ENCODE data around the gene CDC5L. TPM values are rescaled to one million over a fixed set of nuclear protein-coding genes. Genes with fewer than 3 reads are reported as not detected.
A peak's percentile ranks its signal among the peaks of the same experiment; 100 is the strongest.

Gene CDC5L
- total RNA-seq, 2 experiments from 2014 or later = 22.2 to 26.2 TPM

- peak overlapping the region; percentile 91 for H3K4me3 Mint-ChIP-seq
- H3K27me3 Mint-ChIP-seq = no peaks in the 10 kb centered on the region
- ATAC-seq (peak; percentile 10), DNase-seq (no peak)
- H3K27ac Mint-ChIP-seq = peak overlapping the region; percentile 94
- CTCF ChIA-PET = interaction anchor here (0.8 to 1.7 kb wide), 5 partner anchors 13 to 130 kb away, joined by 3 to 7 read pairs (median 3); partner anchors contain the start of genes AARS2 and SLC35B2
- H3K9me3 Mint-ChIP-seq (ENCODE audit: low read depth) = no peaks in the 10 kb centered on the region
- peaks cover 23% of the 10 kb centered on the region for H3K36me3 Mint-ChIP-seq
- H3K4me1 Mint-ChIP-seq = peaks cover 40% of the 10 kb centered on the region
These were observed 569 bp upstream of the CDC5L start for GRCh38 chr6:44386929-44387345.

- no peak for ATAC-seq
- peaks cover 33% of the 10 kb centered on the region for H3K36me3 Mint-ChIP-seq
These were observed 605 bp downstream of the CDC5L start for GRCh38 chr6:44388135-44388487.

GRCh38 chr6:44388887-44389286 is 1.4 kb downstream of the CDC5L start:
- H3K36me3 Mint-ChIP-seq = peaks cover 39% of the 10 kb centered on the region
- peak overlapping the region; percentile 91 for H3K4me3 Mint-ChIP-seq
- ATAC-seq (no peak), DNase-seq (no peak)
- CTCF ChIA-PET = no interaction called here
- H3K27me3 Mint-ChIP-seq = no peaks in the 10 kb centered on the region
- no peaks in the 10 kb centered on the region for H3K9me3 Mint-ChIP-seq (ENCODE audit: low read depth)
- H3K27ac Mint-ChIP-seq = peak overlapping the region; percentile 94
- H3K4me1 Mint-ChIP-seq = peaks cover 41% of the 10 kb centered on the region

More at GRCh38 chr6:44388135-44388487, 605 bp downstream of the CDC5L start:
- peak overlapping the region; percentile 91 for H3K4me3 Mint-ChIP-seq
- no peaks in the 10 kb centered on the region for H3K27me3 Mint-ChIP-seq
- H3K4me1 Mint-ChIP-seq = peaks cover 41% of the 10 kb centered on the region
- peak overlapping the region; percentile 94 for H3K27ac Mint-ChIP-seq
- no peaks in the 10 kb centered on the region for H3K9me3 Mint-ChIP-seq (ENCODE audit: low read depth)
- CTCF ChIA-PET = interaction anchor here (0.6 kb wide), 1 partner anchor 1548 kb away, joined by 4 read pairs; no protein-coding TSS in a partner anchor
- DNase-seq = no peak

GRCh38 chr6:44390158-44390683 is 2.7 kb downstream of the CDC5L start:
- H3K36me3 Mint-ChIP-seq = peaks cover 48% of the 10 kb centered on the region
- no peaks in the 10 kb centered on the region for H3K27me3 Mint-ChIP-seq
- CTCF ChIA-PET = no interaction called here
- ATAC-seq (no peak), DNase-seq (no peak)
- peak overlapping the region; percentile 43 for H3K27ac Mint-ChIP-seq
- H3K4me1 Mint-ChIP-seq = peaks cover 45% of the 10 kb centered on the region
- peak overlapping the region; percentile 91 for H3K4me3 Mint-ChIP-seq
- no peaks in the 10 kb centered on the region for H3K9me3 Mint-ChIP-seq (ENCODE audit: low read depth)

DNA sequence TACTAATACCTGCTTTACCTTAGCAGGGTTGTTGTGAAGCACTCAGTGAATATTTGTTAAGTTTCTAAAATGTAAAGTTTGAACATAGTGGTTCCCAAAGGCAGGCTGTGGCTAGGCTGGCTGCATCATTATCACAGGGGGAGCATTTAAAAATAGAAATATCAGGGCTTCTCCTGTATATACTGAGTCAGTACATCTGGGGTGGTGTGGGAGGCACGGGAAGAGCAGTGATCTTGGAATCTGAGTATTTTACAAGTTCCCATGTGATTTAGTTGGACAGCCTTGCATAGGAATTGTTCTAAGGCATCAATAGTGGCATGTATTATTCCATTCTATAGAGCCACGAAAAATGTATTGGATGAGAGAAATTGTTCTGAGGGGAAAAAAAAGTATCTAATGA is 8.0 kb downstream of the CDC5L start:
- no peak for ATAC-seq
- CTCF ChIA-PET = no interaction called here

GRCh38 chr6:44396968-44397367 is 9.5 kb downstream of the CDC5L start:
- H3K9me3 Mint-ChIP-seq (ENCODE audit: low read depth) = no peaks in the 10 kb centered on the region

More for the DNA sequence above, 8.0 kb downstream of the CDC5L start:
- Mint-ChIP-seq H3K4me1 (peaks cover 22% of the 10 kb centered on the region), H3K9me3 (ENCODE audit: low read depth) (no peaks in the 10 kb centered on the region), H3K27me3 (no peaks in the 10 kb centered on the region), H3K27ac (no peak overlapping the region), H3K4me3 (no peak overlapping the region), H3K36me3 (peaks cover 65% of the 10 kb centered on the region)
- no peak for DNase-seq

GRCh38 chr6:44397424-44398164 is 10.1 kb downstream of the CDC5L start:
- DNase-seq (no peak), ATAC-seq (no peak)
- Mint-ChIP-seq H3K9me3 (ENCODE audit: low read depth) (no peaks in the 10 kb centered on the region), H3K27ac (no peak overlapping the region), H3K4me1 (peaks cover 19% of the 10 kb centered on the region), H3K27me3 (no peaks in the 10 kb centered on the region), H3K4me3 (no peak overlapping the region), H3K36me3 (peaks cover 66% of the 10 kb centered on the region)
- CTCF ChIA-PET = interaction anchor here (0.6 to 0.9 kb wide), 2 partner anchors 14 to 253 kb away, joined by 3 read pairs; no protein-coding TSS in a partner anchor

More at GRCh38 chr6:44396968-44397367, 9.5 kb downstream of the CDC5L start:
- Mint-ChIP-seq H3K36me3 (peaks cover 66% of the 10 kb centered on the region), H3K4me3 (no peak overlapping the region), H3K27ac (no peak overlapping the region), H3K4me1 (peaks cover 20% of the 10 kb centered on the region), H3K27me3 (no peaks in the 10 kb centered on the region)
- DNase-seq (no peak), ATAC-seq (no peak)
- CTCF ChIA-PET = interaction anchor here (0.6 to 0.9 kb wide), 2 partner anchors 14 to 252 kb away, joined by 3 read pairs; no protein-coding TSS in a partner anchor

- H3K4me1 Mint-ChIP-seq = peaks cover 19% of the 10 kb centered on the region
- no peak for ATAC-seq
- H3K9me3 Mint-ChIP-seq (ENCODE audit: low read depth) = no peaks in the 10 kb centered on the region
- DNase-seq = no peak
- no peaks in the 10 kb centered on the region for H3K27me3 Mint-ChIP-seq
- H3K4me3 Mint-ChIP-seq = no peak overlapping the region
- CTCF ChIA-PET = interaction anchor here (1.4 to 1.7 kb wide), 2 partner anchors 13 to 76 kb away, joined by 3 to 4 read pairs; no protein-coding TSS in a partner anchor
- H3K36me3 Mint-ChIP-seq = peaks cover 59% of the 10 kb centered on the region
- H3K27ac Mint-ChIP-seq = peak overlapping the region; percentile 66
These were observed 12.5 kb downstream of the CDC5L start for GRCh38 chr6:44399991-44400390.

DNA sequence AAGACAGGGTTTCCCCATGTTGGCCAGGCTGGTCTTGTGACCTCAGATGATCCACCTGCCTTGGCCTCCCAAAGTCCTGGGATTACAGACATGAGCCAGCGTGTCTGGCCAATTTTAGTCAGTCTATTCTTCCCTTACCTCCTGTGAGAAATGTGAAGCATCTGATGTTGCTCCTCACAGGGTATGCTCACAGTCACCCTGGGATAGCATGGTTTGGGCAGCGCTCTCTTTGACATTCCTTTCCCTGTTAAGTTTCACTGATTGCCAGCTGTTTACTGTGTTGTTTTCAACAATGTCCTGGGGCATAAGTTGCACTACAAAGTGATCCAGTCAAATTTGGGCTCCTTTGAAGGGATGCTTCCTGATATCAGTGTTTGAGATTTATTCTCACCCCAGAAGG is 13.1 kb downstream of the CDC5L start:
- CTCF ChIA-PET = interaction anchor here (1.4 kb wide), 1 partner anchor 14 kb away, joined by 3 read pairs; no protein-coding TSS in a partner anchor
- Mint-ChIP-seq H3K27me3 (no peaks in the 10 kb centered on the region), H3K9me3 (ENCODE audit: low read depth) (no peaks in the 10 kb centered on the region), H3K4me1 (peaks cover 19% of the 10 kb centered on the region), H3K4me3 (no peak overlapping the region), H3K27ac (peak overlapping the region; percentile 5), H3K36me3 (peaks cover 60% of the 10 kb centered on the region)
- ATAC-seq = no peak
- no peak for DNase-seq

DNA sequence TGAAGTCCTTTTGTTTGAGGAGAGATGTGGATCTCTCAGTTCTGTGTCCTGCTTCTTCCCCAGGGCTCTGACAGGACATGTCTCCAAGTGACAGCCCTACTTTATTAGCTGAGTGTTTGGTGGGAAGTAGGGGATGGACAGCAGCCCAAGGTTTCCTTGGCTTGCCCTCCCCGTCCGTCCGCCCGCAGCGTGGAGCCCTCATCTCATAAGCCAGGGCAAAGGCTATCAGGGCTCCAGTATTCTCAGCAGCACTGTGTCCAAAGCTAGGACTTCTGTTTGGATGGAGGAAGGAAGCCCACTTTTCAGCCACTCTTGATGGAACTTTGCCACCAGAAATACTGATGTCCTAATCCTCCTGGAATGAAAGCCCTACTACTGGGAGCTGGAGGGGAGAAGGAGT is 13.6 kb downstream of the CDC5L start:
- Mint-ChIP-seq H3K36me3 (peaks cover 61% of the 10 kb centered on the region), H3K9me3 (ENCODE audit: low read depth) (no peaks in the 10 kb centered on the region), H3K4me3 (no peak overlapping the region), H3K27ac (peak overlapping the region; percentile 5), H3K4me1 (peaks cover 19% of the 10 kb centered on the region), H3K27me3 (no peaks in the 10 kb centered on the region)
- DNase-seq = no peak
- CTCF ChIA-PET = interaction anchor here (1.4 kb wide), 1 partner anchor 14 kb away, joined by 3 read pairs; no protein-coding TSS in a partner anchor
- no peak for ATAC-seq

GRCh38 chr6:44404022-44404714 is 16.7 kb downstream of the CDC5L start:
- ATAC-seq = no peak
- peaks cover 29% of the 10 kb centered on the region for H3K4me1 Mint-ChIP-seq
- H3K36me3 Mint-ChIP-seq = peaks cover 70% of the 10 kb centered on the region
- no peak for DNase-seq
- no peak overlapping the region for H3K27ac Mint-ChIP-seq
- no peaks in the 10 kb centered on the region for H3K9me3 Mint-ChIP-seq (ENCODE audit: low read depth)
- no peaks in the 10 kb centered on the region for H3K27me3 Mint-ChIP-seq
- H3K4me3 Mint-ChIP-seq = no peak overlapping the region
- CTCF ChIA-PET = interaction anchor here (1.0 to 1.1 kb wide), 2 partner anchors 17 to 27 kb away, joined by 4 read pairs; partner anchors contain the start of gene CDC5L

DNA sequence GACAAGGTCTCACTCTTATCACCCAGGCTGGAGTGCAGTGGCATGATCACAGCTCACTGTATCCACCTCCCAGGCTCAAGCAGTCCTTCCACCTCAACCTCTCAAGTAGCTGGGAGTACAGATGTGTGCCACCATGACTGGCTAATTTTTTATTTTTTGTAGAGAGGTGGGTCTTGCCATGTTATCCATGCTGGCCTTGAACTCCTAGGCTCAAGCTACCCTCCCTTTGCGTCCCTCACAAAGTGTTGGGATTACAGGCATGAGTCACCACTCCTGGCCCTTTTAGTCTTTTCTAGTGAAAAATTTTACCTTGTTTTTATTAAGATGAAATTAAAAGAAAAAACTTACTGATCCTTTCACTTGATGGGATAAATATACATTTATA is 17.2 kb downstream of the CDC5L start:
- Mint-ChIP-seq H3K27ac (no peak overlapping the region), H3K4me3 (no peak overlapping the region), H3K9me3 (ENCODE audit: low read depth) (no peaks in the 10 kb centered on the region), H3K36me3 (peaks cover 72% of the 10 kb centered on the region), H3K27me3 (no peaks in the 10 kb centered on the region), H3K4me1 (peaks cover 27% of the 10 kb centered on the region)
- no peak for ATAC-seq
- DNase-seq = no peak
- CTCF ChIA-PET = no interaction called here

GRCh38 chr6:44407951-44408670 is 20.6 kb downstream of the CDC5L start:
- DNase-seq (no peak), ATAC-seq (no peak)
- H3K9me3 Mint-ChIP-seq (ENCODE audit: low read depth) = peaks cover 6% of the 10 kb centered on the region
- H3K36me3 Mint-ChIP-seq = peaks cover 82% of the 10 kb centered on the region
- CTCF ChIA-PET = no interaction called here
- H3K4me1 Mint-ChIP-seq = peaks cover 19% of the 10 kb centered on the region
- H3K4me3 Mint-ChIP-seq = no peak overlapping the region
- H3K27me3 Mint-ChIP-seq = no peaks in the 10 kb centered on the region
- no peak overlapping the region for H3K27ac Mint-ChIP-seq

Measured in activated CD8-positive, alpha-beta memory T cell treated with anti-CD3 and anti-CD28 coated beads, Interleukin-2, amount 10 ng/mL, durations not matched to agents 7 days and 5 days (primary cell).